22Rv1 (cell line): ENCODE measurements around the gene ATRNL1.
"Not testable (repeated sequence)": the region's sequence is repeated elsewhere in the genome, so short reads cannot be mapped to it uniquely, and the experiment has no call there.

Source experiments
- H3K27ac ChIP-seq: fragments of 450-650 bp; 2 replicates; pipeline ENCODE4 v1.5.1; 2017
- CTCF ChIP-seq: fragments of 450-650 bp; IDR thresholded peaks from 2 replicates; pipeline ENCODE4 v1.5.1; 2017; ENCODE audit warnings: mild to moderate bottlenecking
- ZFX ChIP-seq: fragments of 450-650 bp; IDR thresholded peaks from 2 replicates; pipeline ENCODE4 v1.6.1; 2017; ENCODE audit warnings: antibody characterized with exemption, borderline replicate concordance

ATRNL1 gene

GRCh38 chr10:115157357-115157756 is 64.2 kb downstream of the ATRNL1 start:
- H3K27ac ChIP-seq, result no peak overlapping the region
- TF ChIP-seq ZFX (no peak), CTCF (no peak)

DNA sequence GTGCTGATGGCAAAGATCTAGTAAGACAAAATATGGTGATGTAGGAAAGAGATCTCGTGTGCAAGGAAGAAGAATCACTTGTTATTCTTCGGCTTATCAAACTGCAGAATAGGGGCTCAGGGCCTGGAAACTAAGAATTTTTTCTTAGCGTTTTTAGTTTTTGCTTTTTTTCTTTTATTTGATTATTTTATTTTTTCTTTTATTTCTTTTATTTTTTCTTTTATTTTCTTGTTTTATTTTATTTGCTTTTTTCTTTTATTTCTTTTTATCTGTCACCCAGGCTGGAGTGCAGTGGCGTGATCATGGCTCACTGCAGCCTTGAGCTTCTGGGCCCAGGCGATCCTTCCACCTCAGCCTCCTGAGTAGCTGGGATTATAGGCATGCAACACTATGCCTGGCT is 70.0 kb downstream of the ATRNL1 start:
- H3K27ac ChIP-seq, result no peak overlapping the region
- no peak for TF ChIP-seq CTCF
- TF ChIP-seq ZFX, result no peak

GRCh38 chr10:115164220-115164619 is 71.1 kb downstream of the ATRNL1 start:
- no peak overlapping the region for H3K27ac ChIP-seq
- TF ChIP-seq ZFX (no peak), CTCF (no peak)

DNA sequence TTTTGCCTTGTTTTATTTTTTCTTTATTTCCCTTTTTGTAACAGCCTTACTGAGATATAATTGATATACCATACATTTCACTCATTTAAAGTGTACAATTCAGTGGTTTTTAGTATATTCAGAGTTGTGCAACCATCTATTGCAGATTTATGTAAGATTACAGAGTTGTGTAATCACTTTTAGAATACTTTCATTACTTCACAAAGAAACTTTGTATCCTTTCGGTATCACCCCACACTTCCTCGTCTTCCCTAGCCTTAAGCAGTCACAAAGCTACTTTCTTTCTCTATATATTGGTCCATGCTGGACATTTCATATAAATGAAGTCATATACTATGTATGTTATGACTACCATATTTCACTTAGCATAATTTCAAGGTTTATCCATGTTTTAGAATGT is 74.6 kb downstream of the ATRNL1 start:
- no peak overlapping the region for H3K27ac ChIP-seq
- TF ChIP-seq ZFX (no peak), CTCF (no peak)

DNA sequence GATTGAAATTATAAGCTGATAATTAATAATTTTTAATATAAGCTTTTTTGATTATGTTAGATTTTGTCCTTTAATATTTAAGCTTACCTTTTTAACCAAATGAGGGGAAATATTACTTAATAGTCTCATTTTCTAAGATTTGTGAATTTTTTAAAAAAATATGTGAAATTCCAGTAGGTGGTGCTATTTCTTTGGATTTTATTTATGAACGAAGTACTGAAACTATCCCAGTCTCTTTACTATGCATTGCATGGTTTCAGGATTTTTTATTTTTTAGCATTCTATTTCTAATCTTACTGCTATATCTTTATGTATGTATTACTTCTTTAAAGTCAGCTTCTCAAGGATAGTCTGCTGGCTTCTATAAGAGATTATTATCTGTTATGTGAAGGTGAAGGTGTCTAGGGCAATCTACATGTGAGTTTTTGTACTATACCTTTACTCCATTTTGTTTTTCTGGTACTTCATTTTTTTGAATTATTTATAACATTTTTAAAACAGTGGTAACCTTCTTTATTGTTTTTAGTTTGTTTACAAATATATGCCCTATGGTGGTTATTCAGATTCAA is 78.3 kb downstream of the ATRNL1 start:
- H3K27ac ChIP-seq, result no peak overlapping the region
- TF ChIP-seq CTCF (peak; percentile 69), ZFX (no peak)

- no peak overlapping the region for H3K27ac ChIP-seq
- no peak for TF ChIP-seq CTCF
- TF ChIP-seq ZFX, result no peak
These were observed 80.8 kb downstream of the ATRNL1 start for GRCh38 chr10:115173915-115174443.

GRCh38 chr10:115207276-115207675 is 114.1 kb downstream of the ATRNL1 start:
- not testable (repeated sequence) for H3K27ac ChIP-seq

DNA sequence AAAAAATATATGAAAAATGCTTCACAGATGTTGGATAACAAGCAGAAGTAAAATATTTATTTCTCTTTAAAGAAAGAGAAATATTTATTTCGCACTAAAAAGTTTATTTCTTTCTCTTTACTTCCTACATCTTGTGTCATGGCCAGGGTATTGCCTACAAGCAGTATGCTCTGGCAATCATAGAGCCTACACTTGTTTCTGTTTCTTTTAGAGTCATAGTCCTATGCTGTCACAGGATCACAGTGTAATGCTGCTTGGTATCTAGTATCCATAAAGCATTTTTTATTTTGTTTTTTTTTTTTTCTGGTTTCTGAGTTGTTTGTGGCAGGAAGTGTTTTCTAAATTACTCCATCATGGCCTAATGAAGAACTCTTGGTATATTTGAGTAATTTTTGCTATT is 116.0 kb downstream of the ATRNL1 start:
- TF ChIP-seq ZFX (no peak), CTCF (no peak)
- no peak overlapping the region for H3K27ac ChIP-seq
